GM12801 (cell line): ENCODE data around the gene GNRH2.

Experiments used
- CTCF ChIP-seq: IDR thresholded peaks from one replicate; pipeline ENCODE4 v1.5.1; 2011; ENCODE audit warnings: control low read depth; ENCODE audit not compliant: insufficient read length; ENCODE audit errors: extremely low read depth

GNRH2 gene

GRCh38 chr20:3043322-3043721, at the start of gene GNRH2:
TSS of gene GNRH2 (plus strand) at chr20:3043622. CDS start at chr20:3044415, 793 bp downstream.
- no peak for TF ChIP-seq CTCF

- TF ChIP-seq CTCF, result no peak
Measured at GRCh38 chr20:2995796-2996195, 47.6 kb upstream of the GNRH2 start.

- TF ChIP-seq CTCF, result no peak
Measured at GRCh38 chr20:2998728-2999127, 44.7 kb upstream of the GNRH2 start.

GRCh38 chr20:3000852-3001523, 42.4 kb upstream of the GNRH2 start:
- TF ChIP-seq CTCF, result no peak

- no peak for TF ChIP-seq CTCF
Measured at GRCh38 chr20:3003416-3003815, 40.0 kb upstream of the GNRH2 start.

- TF ChIP-seq CTCF, result no peak
Measured at GRCh38 chr20:3010985-3011723, 32.3 kb upstream of the GNRH2 start.

- no peak for TF ChIP-seq CTCF
Measured at GRCh38 chr20:3011752-3012151, 31.7 kb upstream of the GNRH2 start.
